HL-60 (cell line): ENCODE results near the gene FZR1.

Source experiments
- CTCF ChIP-seq: IDR thresholded peaks from one replicate; pipeline ENCODE4 v1.5.1; 2011; ENCODE audit warnings: low read length, control low read depth, inconsistent platforms; ENCODE audit not compliant: insufficient read depth
- GABPA ChIP-seq: IDR thresholded peaks from 2 replicates; pipeline ENCODE4 v1.6.1; 2012; ENCODE audit warnings: low read depth
- POLR2AphosphoS5 ChIP-seq: IDR thresholded peaks from 2 replicates; pipeline ENCODE4 v1.6.1; 2012; ENCODE audit warnings: low read depth
- REST ChIP-seq: IDR thresholded peaks from 2 replicates; pipeline ENCODE4 v1.6.1; 2012; ENCODE audit warnings: low read depth; ENCODE audit not compliant: insufficient replicate concordance
- SPI1 ChIP-seq: IDR thresholded peaks from 2 replicates; pipeline ENCODE4 v1.6.1; 2012; ENCODE audit warnings: low read depth, mild to moderate bottlenecking, borderline replicate concordance

GRCh38 chr19:3462991-3463713 lies 43.0 kb upstream of the FZR1 start:
- TF ChIP-seq CTCF (no peak), GABPA (no peak), REST (no peak), POLR2AphosphoS5 (no peak), SPI1 (no peak)
